Mucosa of stomach (tissue), 1 donor: ENCODE results near the gene PLEKHB1.
"Not testable (repeated sequence)": the region's sequence is repeated elsewhere in the genome, so short reads cannot be mapped to it uniquely, and the experiment has no call there.

Source experiments
- H3K27me3 ChIP-seq: one replicate; pipeline ENCODE4 v1.7.0; 2013; ENCODE audit warnings: mild to moderate bottlenecking, low read length; ENCODE audit not compliant: control insufficient read depth, insufficient read depth
- H3K36me3 ChIP-seq: one replicate; pipeline ENCODE4 v1.7.0; 2013; ENCODE audit warnings: low read length; ENCODE audit not compliant: control insufficient read depth, insufficient read depth
- H3K4me1 ChIP-seq: one replicate; pipeline ENCODE4 v1.7.0; 2013; ENCODE audit warnings: mild to moderate bottlenecking, low read length; ENCODE audit not compliant: control insufficient read depth, insufficient read depth
- H3K4me3 ChIP-seq: one replicate; pipeline ENCODE4 v1.7.0; 2013; ENCODE audit warnings: low read length
- H3K9ac ChIP-seq: one replicate; pipeline ENCODE4 v1.7.0; 2013; ENCODE audit warnings: mild to moderate bottlenecking, low read length, moderate library complexity
- H3K9me3 ChIP-seq: one replicate; pipeline ENCODE4 v1.7.0; 2013; ENCODE audit warnings: mild to moderate bottlenecking, low read length, moderate library complexity; ENCODE audit not compliant: control insufficient read depth
- donor health status: Pancreatic carcinoma.

Gene PLEKHB1

GRCh38 chr11:73662445-73663157 is 16.2 kb downstream of the PLEKHB1 start:
- Histone ChIP-seq H3K9me3 (no peaks in the 10 kb centered on the region), H3K36me3 (no peaks in the 10 kb centered on the region), H3K27me3 (no peaks in the 10 kb centered on the region), H3K9ac (no peak overlapping the region), H3K4me3 (no peak overlapping the region), H3K4me1 (peaks cover 13% of the 10 kb centered on the region)

DNA sequence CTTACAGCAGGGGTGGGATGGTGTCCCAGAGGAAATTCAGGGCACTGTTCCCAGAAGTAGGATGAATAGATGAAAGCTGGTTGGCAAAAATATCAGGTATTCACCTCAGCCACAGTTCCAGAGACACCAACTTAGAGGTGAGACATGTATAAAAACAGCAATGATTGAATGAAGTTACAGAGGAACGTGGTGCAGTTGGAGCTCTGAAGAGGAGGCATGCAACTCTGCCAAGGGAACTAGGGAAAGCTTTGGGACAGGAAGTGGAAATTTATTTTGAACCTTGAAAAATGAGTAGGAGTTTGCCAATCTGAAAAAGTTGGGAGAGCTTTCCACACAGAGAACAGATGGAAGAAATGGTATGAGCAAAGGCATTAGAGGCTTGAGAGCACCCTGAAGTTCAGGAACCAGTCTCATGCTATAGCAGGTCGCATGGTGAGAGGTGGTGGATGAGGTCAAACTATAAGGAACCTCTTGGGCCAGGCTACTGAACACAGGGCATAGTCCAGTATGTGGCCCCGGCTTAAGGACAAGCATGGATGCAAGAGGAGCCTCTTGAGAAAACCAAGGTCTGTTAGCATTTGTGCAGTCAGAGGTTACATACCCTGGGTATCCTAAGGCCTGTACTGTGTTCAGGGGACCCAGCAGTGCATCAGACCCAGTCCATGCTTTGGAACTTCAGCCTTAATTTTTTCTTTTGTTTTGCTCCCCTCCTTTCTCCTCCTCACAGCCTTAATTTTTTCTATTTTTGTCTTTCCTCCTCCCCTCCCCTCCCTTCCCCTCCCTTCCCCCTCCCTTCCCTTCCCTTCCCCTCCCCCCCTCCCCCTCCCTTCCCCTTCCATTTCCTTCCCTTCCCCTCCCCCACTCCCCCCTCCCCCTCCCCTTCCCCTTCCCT is 17.5 kb downstream of the PLEKHB1 start:
- no peaks in the 10 kb centered on the region for H3K27me3 ChIP-seq
- no peak overlapping the region for H3K4me3 ChIP-seq
- no peaks in the 10 kb centered on the region for H3K36me3 ChIP-seq
- no peak overlapping the region for H3K9ac ChIP-seq
- H3K9me3 ChIP-seq, result no peaks in the 10 kb centered on the region
- peaks cover 13% of the 10 kb centered on the region for H3K4me1 ChIP-seq

DNA sequence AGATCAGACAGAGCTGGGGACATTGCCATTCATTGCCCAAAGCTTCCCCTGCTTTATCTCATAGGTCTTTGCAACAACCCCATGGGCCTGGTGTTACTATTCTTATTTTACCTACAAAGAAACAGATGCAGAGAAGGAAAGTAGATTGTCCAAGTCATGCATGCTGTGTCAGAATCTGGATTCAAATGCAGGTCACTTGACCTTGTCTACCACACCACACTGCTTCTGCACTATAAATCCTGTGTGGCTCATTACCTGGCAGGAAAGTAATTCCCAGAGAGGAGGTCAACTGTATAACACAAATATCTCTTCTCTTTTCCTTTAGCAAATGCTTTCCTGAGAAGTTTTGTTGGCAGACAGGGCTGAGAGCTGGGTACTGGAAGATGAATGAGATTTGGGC is 18.5 kb downstream of the PLEKHB1 start:
- Histone ChIP-seq H3K9me3 (no peaks in the 10 kb centered on the region), H3K4me1 (peaks cover 13% of the 10 kb centered on the region), H3K36me3 (no peaks in the 10 kb centered on the region), H3K9ac (no peak overlapping the region), H3K27me3 (no peaks in the 10 kb centered on the region), H3K4me3 (no peak overlapping the region)

DNA sequence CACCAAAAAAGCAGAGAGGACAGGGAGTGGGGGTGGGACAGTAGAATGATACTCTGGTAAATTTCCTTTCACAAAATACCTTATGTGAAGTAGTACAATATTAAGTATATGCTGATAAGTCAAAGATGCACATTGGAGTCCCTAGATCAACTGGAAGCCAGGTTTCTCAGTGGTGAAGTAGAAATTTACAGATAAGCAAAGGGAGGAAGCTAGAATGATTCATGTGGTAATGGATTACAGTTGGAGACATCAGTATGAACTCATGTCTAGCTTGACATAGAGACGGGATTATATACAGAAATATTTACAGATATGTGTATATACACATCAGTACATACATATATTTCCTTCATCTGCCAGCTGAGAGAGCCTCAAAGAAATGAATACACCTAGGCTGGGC is 21.5 kb downstream of the PLEKHB1 start:
- H3K36me3 ChIP-seq, result no peaks in the 10 kb centered on the region
- no peaks in the 10 kb centered on the region for H3K9me3 ChIP-seq
- no peak overlapping the region for H3K9ac ChIP-seq
- no peaks in the 10 kb centered on the region for H3K4me1 ChIP-seq
- no peak overlapping the region for H3K4me3 ChIP-seq
- H3K27me3 ChIP-seq, result no peaks in the 10 kb centered on the region

DNA sequence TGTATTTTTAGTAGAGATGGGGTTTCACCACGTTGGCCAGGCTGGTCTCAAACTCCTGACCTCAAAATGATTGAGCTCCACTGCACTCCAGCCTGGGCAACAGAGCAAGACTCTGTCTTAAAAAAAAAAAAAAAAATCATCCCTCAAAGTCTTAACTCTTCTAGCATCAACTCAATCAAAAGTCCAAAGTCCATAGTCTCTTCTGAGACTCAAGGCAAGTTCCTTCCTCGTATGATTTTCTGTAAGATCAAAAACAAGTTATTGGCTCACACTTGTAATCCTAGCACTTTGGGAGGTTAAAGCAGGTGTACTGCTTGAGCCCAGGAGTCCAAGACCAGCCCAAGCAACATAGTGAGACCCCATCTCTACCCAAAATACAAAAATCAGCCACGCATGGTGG is 24.4 kb downstream of the PLEKHB1 start:
- Histone ChIP-seq H3K9ac (no peak overlapping the region), H3K27me3 (no peaks in the 10 kb centered on the region), H3K36me3 (no peaks in the 10 kb centered on the region)

DNA sequence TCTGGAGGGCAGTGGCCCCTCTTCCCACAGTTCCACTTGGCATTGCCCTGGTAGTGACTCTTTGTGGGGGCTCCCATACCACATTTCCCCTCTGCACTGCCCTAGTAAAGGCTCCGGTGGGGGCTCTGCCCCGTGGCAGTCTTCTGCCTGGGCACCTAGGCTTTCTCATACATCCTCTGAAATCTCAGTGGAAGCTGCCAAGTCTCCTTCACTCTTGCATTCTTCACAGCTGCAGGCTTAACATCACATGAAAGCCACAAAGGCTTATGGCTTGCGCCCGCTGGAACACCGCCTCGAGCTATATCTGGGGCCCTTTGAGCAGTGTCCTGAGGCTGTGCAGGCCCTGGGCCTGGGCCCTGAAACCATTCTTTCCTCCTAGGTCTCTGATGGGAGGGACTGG is 25.3 kb downstream of the PLEKHB1 start:
- Histone ChIP-seq H3K4me1 (no peaks in the 10 kb centered on the region), H3K36me3 (no peaks in the 10 kb centered on the region), H3K4me3 (no peak overlapping the region), H3K27me3 (no peaks in the 10 kb centered on the region), H3K9ac (no peak overlapping the region), H3K9me3 (no peaks in the 10 kb centered on the region)

More for the DNA sequence above, 24.4 kb downstream of the PLEKHB1 start:
- Histone ChIP-seq H3K4me3 (no peak overlapping the region), H3K4me1 (no peaks in the 10 kb centered on the region), H3K9me3 (no peaks in the 10 kb centered on the region)

- H3K4me1 ChIP-seq, H3K9me3 ChIP-seq, H3K9ac ChIP-seq, H3K36me3 ChIP-seq, H3K27me3 ChIP-seq, H3K4me3 ChIP-seq: not testable (repeated sequence)
Measured at GRCh38 chr11:73676552-73676951, 30.2 kb downstream of the PLEKHB1 start.

DNA sequence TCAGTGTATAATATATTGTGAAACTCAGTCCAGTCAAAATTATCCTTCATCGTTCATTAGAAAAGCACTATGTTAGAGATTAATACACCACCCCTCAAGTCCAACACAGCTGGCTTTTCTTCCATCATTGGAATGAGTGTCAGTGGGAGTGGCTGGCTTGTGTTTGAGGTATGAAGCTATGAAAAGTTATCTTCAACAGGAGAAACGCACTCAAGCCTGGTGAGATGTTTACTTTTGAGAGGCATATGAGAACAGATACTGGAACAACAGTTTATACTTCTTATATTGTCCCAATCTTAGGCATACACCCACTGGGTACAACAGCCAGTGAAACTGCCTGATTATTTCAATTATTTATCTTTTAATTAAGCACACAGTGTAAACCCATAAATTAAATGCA is 34.3 kb downstream of the PLEKHB1 start:
- Histone ChIP-seq H3K9ac (no peak overlapping the region), H3K36me3 (no peaks in the 10 kb centered on the region), H3K9me3 (no peaks in the 10 kb centered on the region), H3K4me1 (no peaks in the 10 kb centered on the region), H3K27me3 (no peaks in the 10 kb centered on the region), H3K4me3 (no peak overlapping the region)

DNA sequence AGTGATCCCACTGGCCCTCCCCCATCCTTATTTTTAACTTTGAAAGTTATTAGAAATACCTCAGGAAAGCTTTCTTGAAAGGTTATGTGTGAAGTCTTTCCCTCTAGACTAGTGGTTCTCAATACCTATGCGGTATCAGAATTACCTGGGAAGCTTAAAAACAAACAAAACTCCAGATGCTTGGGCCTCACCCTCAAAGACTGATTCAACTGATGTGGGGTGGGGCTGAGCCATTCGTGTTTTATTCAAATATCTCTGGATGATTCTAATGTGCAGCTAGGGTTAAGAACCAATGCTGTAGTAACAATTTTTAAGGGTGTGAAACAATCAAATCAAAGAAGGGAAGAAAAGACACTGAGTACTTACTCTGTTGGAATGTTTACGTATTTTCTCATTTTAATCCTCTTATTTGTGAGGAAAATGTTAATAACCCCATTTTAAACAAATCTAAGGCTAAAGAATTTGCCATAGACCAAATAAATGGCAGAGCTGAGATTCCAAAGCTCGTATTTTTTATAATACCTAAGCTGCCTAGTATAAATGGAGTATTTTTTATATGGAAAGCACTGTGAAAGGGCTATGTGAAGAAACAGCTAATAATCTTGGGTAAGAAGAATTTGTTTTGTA is 47.6 kb downstream of the PLEKHB1 start:
- no peak overlapping the region for H3K9ac ChIP-seq
- no peaks in the 10 kb centered on the region for H3K27me3 ChIP-seq
- H3K36me3 ChIP-seq, result no peaks in the 10 kb centered on the region
- no peaks in the 10 kb centered on the region for H3K4me1 ChIP-seq
- H3K4me3 ChIP-seq, result no peak overlapping the region
- no peaks in the 10 kb centered on the region for H3K9me3 ChIP-seq

GRCh38 chr11:73705053-73705452 is 58.7 kb downstream of the PLEKHB1 start:
- no peaks in the 10 kb centered on the region for H3K27me3 ChIP-seq
- peaks cover 4% of the 10 kb centered on the region for H3K36me3 ChIP-seq
- H3K4me3 ChIP-seq, result no peak overlapping the region
- H3K4me1 ChIP-seq, result peaks cover 4% of the 10 kb centered on the region
- no peaks in the 10 kb centered on the region for H3K9me3 ChIP-seq
- H3K9ac ChIP-seq, result no peak overlapping the region

GRCh38 chr11:73710964-73711363 is 64.6 kb downstream of the PLEKHB1 start:
- Histone ChIP-seq H3K4me3 (no peak overlapping the region), H3K36me3 (peaks cover 4% of the 10 kb centered on the region), H3K9ac (no peak overlapping the region), H3K27me3 (no peaks in the 10 kb centered on the region), H3K9me3 (no peaks in the 10 kb centered on the region), H3K4me1 (no peaks in the 10 kb centered on the region)
